ENCODE results near the gene EPHB2.

GRCh38 chr1:22661880-22662279 lies 48.8 kb upstream of the EPHB2 start:
- TF ChIP-seq EZH2 (IDR thresholded peaks at IDR 0.05; ENCODE audit: insufficient read depth, poor library complexity, severe bottlenecking): no peak
- no peak for TF ChIP-seq EZH2phosphoT487 (IDR thresholded peaks at IDR 0.05; ENCODE audit: insufficient read depth, low read depth)

Data from GM23248 (cell line).